GM12878 (cell line): ENCODE measurements around the gene C2orf68. TPM values are rescaled to one million over a fixed set of nuclear protein-coding genes. Genes with fewer than 3 reads are reported as not detected.

Experiments
- ATAC-seq: fragments of 200-7000 bp; cut with Tn5 transposase; 3 replicates; pipeline ENCODE4 v1.9.1; 2020; ENCODE audit warnings: mild to moderate bottlenecking, moderate library complexity
- BruUV-seq: library from RNA; stranded (reverse); fragments of 400-500 nt; replicated peaks from 2 replicates; lab custom pipeline; 2021; lab: Mats Ljungman, UMichigan
- CTCF ChIA-PET: fragments of 300-600 bp; sonication (Branson Sonifier 250); formaldehyde crosslinking; extraction: SDS; loops from one replicate; lab custom pipeline; 2021; ENCODE audit warnings: inconsistent platforms; lab: Yijun Ruan, JAX
- POLR2A ChIA-PET: fragments of 350-600 bp; formaldehyde crosslinking; extraction: SDS; loops from one replicate; lab custom pipeline; 2021; ENCODE audit warnings: inconsistent platforms; lab: Charles Lee
- RAD21 ChIA-PET: fragments of 300-600 bp; sonication (Branson Sonifier 250); formaldehyde crosslinking; loops from one replicate; lab custom pipeline; 2023; ENCODE audit warnings: antibody characterized with exemption; ENCODE audit not compliant: unreplicated experiment; lab: Charles Lee
- SMC1A ChIA-PET: fragments of 300-600 bp; sonication (Branson Sonifier 250); formaldehyde crosslinking; loops from one replicate; lab custom pipeline; 2023; ENCODE audit not compliant: unreplicated experiment, uncharacterized antibody; lab: Charles Lee
- DNase-seq: peaks from one replicate; pipeline ENCODE4 v3.0.0-alpha.2; 2011; ENCODE audit warnings: low read depth, low spot score
- FAIRE-seq: peaks from 3 replicates; lab custom pipeline; 2011; peaks lifted over from hg19 to GRCh38; lab: Jason Lieb, UNC
- H2AFZ ChIP-seq: 2 replicates; pipeline ENCODE4 v1.6.0; 2011; ENCODE audit warnings: low read depth, low read length, control low read depth; ENCODE audit not compliant: control insufficient read depth
- H3K27ac ChIP-seq: 2 replicates; pipeline ENCODE4 v1.5.1; 2011; ENCODE audit warnings: control low read depth; ENCODE audit not compliant: control insufficient read depth, insufficient read depth
- H3K27me3 ChIP-seq, 2 experiments: replicated peaks in 1 of 2; 2 replicates each; pipeline versions ENCODE4 v1.6.0 to v1.6.1; 2011; ENCODE audit warnings: low read length in 1 of 2; ENCODE audit not compliant: control insufficient read depth in 2 of 2, insufficient read depth in 2 of 2
- H3K36me3 ChIP-seq, 2 experiments: 2 replicates each; pipeline ENCODE4 v1.5.1; 2011; ENCODE audit warnings: low read length in 1 of 2; ENCODE audit not compliant: control insufficient read depth in 2 of 2, insufficient read depth in 2 of 2
- H3K4me1 ChIP-seq: 2 replicates; pipeline ENCODE4 v1.6.1; 2011; ENCODE audit warnings: mild to moderate bottlenecking, low read length, moderate library complexity, mixed read lengths; ENCODE audit not compliant: control insufficient read depth, insufficient read depth
- H3K4me2 ChIP-seq: 2 replicates; pipeline ENCODE4 v1.6.0; 2011; ENCODE audit warnings: control low read depth; ENCODE audit not compliant: control insufficient read depth, insufficient read depth
- H3K4me3 ChIP-seq: fragments of 200-600 bp; sonication (generic); 2 replicates; pipeline ENCODE4 v1.5.1; 2016
- H3K79me2 ChIP-seq: 2 replicates; pipeline ENCODE4 v1.6.0; 2011; ENCODE audit warnings: low read length; ENCODE audit not compliant: control insufficient read depth, insufficient read depth
- H3K9ac ChIP-seq: 2 replicates; pipeline ENCODE4 v1.8.0; 2011; ENCODE audit warnings: low read length, control low read depth, mixed read lengths; ENCODE audit not compliant: control insufficient read depth, insufficient read depth
- H3K9me3 ChIP-seq: replicated peaks from 3 replicates; pipeline ENCODE4 v1.5.1; 2011; ENCODE audit warnings: mild to moderate bottlenecking, low read length; ENCODE audit not compliant: control insufficient read depth, insufficient read depth
- H4K20me1 ChIP-seq: 2 replicates; pipeline ENCODE4 v1.6.0; 2011; ENCODE audit not compliant: control insufficient read depth, insufficient read depth
- KAT2A ChIP-seq: conservative IDR thresholded peaks from 2 replicates; pipeline ENCODE4 v1.6.1; 2011; ENCODE audit warnings: low read depth, low read length; ENCODE audit not compliant: control insufficient read depth
- MEF2B ChIP-seq: fragments of 450-650 bp; IDR thresholded peaks from 2 replicates; pipeline ENCODE4 v1.6.1; 2018; ENCODE audit warnings: mild to moderate bottlenecking, moderate library complexity; ENCODE audit not compliant: partially characterized antibody, poor library complexity, severe bottlenecking
- NFYB ChIP-seq: IDR thresholded peaks from 2 replicates; pipeline ENCODE4 v1.6.1; 2011; ENCODE audit warnings: low read depth, mild to moderate bottlenecking, low read length, improper control_type of control experiment, moderate library complexity; ENCODE audit not compliant: insufficient read depth
- SKIL ChIP-seq: fragments of 450-650 bp; IDR thresholded peaks from 2 replicates; pipeline ENCODE4 v1.6.1; 2017; ENCODE audit warnings: mild to moderate bottlenecking, low read depth, inconsistent platforms; ENCODE audit not compliant: poor library complexity, severe bottlenecking
- TBL1XR1 ChIP-seq: IDR thresholded peaks from 2 replicates; pipeline ENCODE4 v1.6.1; 2012; ENCODE audit warnings: low read depth, low read length, improper control_type of control experiment
- WGBS: methylation state at CpG from one replicate; pipeline ENCODE4 v1.1.6; 2016; ENCODE audit warnings: low lambda C conversion rate; ENCODE audit not compliant: insufficient replicate concordance, insufficient coverage; ENCODE audit errors: missing lambda C conversion rate; 5-methylcytosine and 5-hydroxymethylcytosine counted together
- in situ Hi-C: fragments of 300-500 bp; cut with MboI; formaldehyde crosslinking; loops from 9 replicates; pipeline ENCODE4 v1.14.3; 2018; ENCODE audit warnings: mixed read lengths
- intact Hi-C: fragments of 100-400 bp; cut with micrococcal nuclease; formaldehyde crosslinking; loops from one replicate; pipeline ENCODE4 v1.14.2; 2022; ENCODE audit not compliant: unreplicated experiment
- polyA plus RNA-seq, 11 experiments: library from polyadenylated mRNA; depleted of rRNA in 4 of 11; unstranded in 6 of 11; stranded (reverse) in 5 of 11; fragments of >200 nt; fragmentation: Nextera tagmentation in 4 of 11; fragmentation: Illumina TruSeq in 1 of 11; extraction: Ambion mirVana in 4 of 11; extraction: Trizol in 1 of 11; gene quantifications; 1 replicate in 1 of 11; 2 replicates in 10 of 11; pipeline versions ENCODE4 v1.2.1 to v1.2.3, GENCODE V29; 2011 to 2016; ENCODE audit warnings: inconsistent platforms in 2 of 11, missing spikeins in 2 of 11, low read depth in 1 of 11
- total RNA-seq, 4 experiments: library from RNA; depleted of rRNA in 3 of 4; stranded (reverse); fragments of >200 nt in 3 of 4; fragmentation: Illumina TruSeq in 1 of 4; extraction: Trizol in 1 of 4; gene quantifications; 2 replicates each; pipeline versions ENCODE4 v1.2.1 to v1.2.3, GENCODE V29; 2013 to 2021

The C2orf68 gene
- total and polyA plus RNA-seq, 10 of the 15 experiments (the other 5 are each of a cell fraction or from before 2014, with no cell fraction given), result 12.7 to 56.1 (median 28.4) TPM

- Histone ChIP-seq H3K36me3 (peaks cover 20 to 23% of the 10 kb centered on the region in 2 experiments), H2AFZ (no peak overlapping the region), H3K79me2 (no peaks in the 10 kb centered on the region), H3K4me2 (no peak overlapping the region), H4K20me1 (no peaks in the 10 kb centered on the region), H3K9me3 (no peaks in the 10 kb centered on the region), H3K4me1 (peaks cover 13% of the 10 kb centered on the region), H3K9ac (no peak overlapping the region), H3K27ac (no peak overlapping the region), H3K4me3 (no peak overlapping the region), H3K27me3 (no peaks in the 10 kb centered on the region)
- DNase-seq (no peak), ATAC-seq (no peak), FAIRE-seq (no peak)
- 80% methylated on average over 3 of the region's 3 CpGs for WGBS
- TF ChIP-seq TBL1XR1, result no peak
- no peak for TF ChIP-seq KAT2A
- no peak for TF ChIP-seq SKIL
- no peak for TF ChIP-seq MEF2B
- no peak for TF ChIP-seq NFYB
- no TSS peak for BruUV-seq
- SMC1A ChIA-PET, result no interaction called here
- RAD21 ChIA-PET, result interaction anchor here (1.0 to 4.1 kb wide), 2 partner anchors 14 to 232 kb away, joined by 3 to 16 read pairs; partner anchors contain the start of gene SH2D6
- CTCF ChIA-PET, result interaction anchor here (1.0 to 3.2 kb wide), 3 partner anchors 14 to 57 kb away, joined by 3 to 15 read pairs (median 4); no protein-coding TSS in a partner anchor
- intact Hi-C loops (no loop called here), in situ Hi-C loops (no loop called here)
- POLR2A ChIA-PET, result interaction anchor here (0.6 kb wide), 1 partner anchor 12 kb away, joined by 5 read pairs; no protein-coding TSS in a partner anchor
These were observed 39.2 kb upstream of the C2orf68 start for GRCh38 chr2:85651097-85651496.
